Bronchial epithelial cell (primary cell): ENCODE measurements around the gene MTHFSD. TPM values are rescaled to one million over a fixed set of nuclear protein-coding genes. Genes with fewer than 3 reads are reported as not detected.

Experiments
- total RNA-seq: library from RNA; depleted of rRNA; stranded (reverse); fragments of >200 nt; gene quantifications from 2 replicates; pipeline ENCODE4 v1.2.1, GENCODE V29; 2014

The MTHFSD gene
- total RNA-seq, 1 donor from 2014 or later, result 13.2 TPM

Other genes with a start within 250 kb of the MTHFSD start
- gene FOXF1, start 44.7 kb downstream of the MTHFSD start, total RNA-seq, result 0.26 TPM in 1 of 2 replicates, not detected in the other
- under 0.01 TPM in 1 of 2 replicates, not detected in the other for gene FOXC2, start 11.6 kb upstream of the MTHFSD start, total RNA-seq
- 1.1 and 1.5 TPM in 2 replicates for gene FOXL1, start 23.3 kb upstream of the MTHFSD start, total RNA-seq